ENCODE results near the gene RPS16.

The RPS16 gene

GRCh38 chr19:39410017-39410830 is 25.5 kb downstream of the RPS16 start:
- TF ChIP-seq REST (IDR thresholded peaks at IDR 0.05; ENCODE audit: insufficient read depth in 1 of 2, low read depth in 2 of 2, low read length in 2 of 2) (no peak), SIN3A (IDR thresholded peaks at IDR 0.05; ENCODE audit: borderline replicate concordance, insufficient read depth, low read length) (no peak), POLR2AphosphoS5 (IDR thresholded peaks at IDR 0.05; ENCODE audit: low read depth, low read length) (no peak), FOXP2 (optimal IDR thresholded peaks at IDR 0.05; ENCODE audit: borderline replicate concordance, extremely low read depth, extremely low read length, insufficient read depth) (no peak), TAF1 (IDR thresholded peaks at IDR 0.05; ENCODE audit: borderline replicate concordance, insufficient read depth, low read length) (no peak)

GRCh38 chr19:39409208-39410016 is 26.3 kb downstream of the RPS16 start:
- no peak for TF ChIP-seq TAF1 (IDR thresholded peaks at IDR 0.05; ENCODE audit: borderline replicate concordance, insufficient read depth, low read length)
- no peak for TF ChIP-seq FOXP2 (optimal IDR thresholded peaks at IDR 0.05; ENCODE audit: borderline replicate concordance, extremely low read depth, extremely low read length, insufficient read depth)
- no peak for TF ChIP-seq REST (IDR thresholded peaks at IDR 0.05; ENCODE audit: insufficient read depth in 1 of 2, low read depth in 2 of 2, low read length in 2 of 2)
- TF ChIP-seq SIN3A (IDR thresholded peaks at IDR 0.05; ENCODE audit: borderline replicate concordance, insufficient read depth, low read length), result no peak
- no peak for TF ChIP-seq POLR2AphosphoS5 (IDR thresholded peaks at IDR 0.05; ENCODE audit: low read depth, low read length)

GRCh38 chr19:39408392-39409207 is 27.1 kb downstream of the RPS16 start:
- TF ChIP-seq POLR2AphosphoS5 (IDR thresholded peaks at IDR 0.05; ENCODE audit: low read depth, low read length), result no peak
- TF ChIP-seq FOXP2 (optimal IDR thresholded peaks at IDR 0.05; ENCODE audit: borderline replicate concordance, extremely low read depth, extremely low read length, insufficient read depth), result no peak
- no peak for TF ChIP-seq TAF1 (IDR thresholded peaks at IDR 0.05; ENCODE audit: borderline replicate concordance, insufficient read depth, low read length)
- no peak for TF ChIP-seq SIN3A (IDR thresholded peaks at IDR 0.05; ENCODE audit: borderline replicate concordance, insufficient read depth, low read length)
- TF ChIP-seq REST (IDR thresholded peaks at IDR 0.05; ENCODE audit: insufficient read depth in 1 of 2, low read depth in 2 of 2, low read length in 2 of 2), result no peak

GRCh38 chr19:39407660-39408391 is 27.9 kb downstream of the RPS16 start:
- no peak for TF ChIP-seq REST (IDR thresholded peaks at IDR 0.05; ENCODE audit: insufficient read depth in 1 of 2, low read depth in 2 of 2, low read length in 2 of 2)
- TF ChIP-seq SIN3A (IDR thresholded peaks at IDR 0.05; ENCODE audit: borderline replicate concordance, insufficient read depth, low read length), result no peak
- TF ChIP-seq TAF1 (IDR thresholded peaks at IDR 0.05; ENCODE audit: borderline replicate concordance, insufficient read depth, low read length), result no peak
- no peak for TF ChIP-seq FOXP2 (optimal IDR thresholded peaks at IDR 0.05; ENCODE audit: borderline replicate concordance, extremely low read depth, extremely low read length, insufficient read depth)
- TF ChIP-seq POLR2AphosphoS5 (IDR thresholded peaks at IDR 0.05; ENCODE audit: low read depth, low read length), result no peak

All from PFSK-1 (cell line).